LNCaP clone FGC (cell line): ENCODE measurements around the gene COQ2.
"Not testable (repeated sequence)": the region's sequence is repeated elsewhere in the genome, so short reads cannot be mapped to it uniquely, and the experiment has no call there.

ENCODE experiments used
- DNase-seq: peaks from one replicate; pipeline ENCODE4 v3.0.0-alpha.2; 2011; ENCODE audit warnings: low read depth
- H3K4me3 ChIP-seq: 2 replicates; pipeline ENCODE4 v1.5.1; 2011; ENCODE audit warnings: mild to moderate bottlenecking, low read depth, low read length, control low read depth
- CTCF ChIP-seq: IDR thresholded peaks from 2 replicates; pipeline ENCODE4 v1.5.1; 2012; ENCODE audit warnings: mild to moderate bottlenecking; ENCODE audit not compliant: control insufficient read depth, insufficient read depth; ENCODE audit errors: extremely low read depth

Gene COQ2

GRCh38 chr4:83282049-83282535 lies 2.5 kb downstream of the COQ2 start:
- TF ChIP-seq CTCF: peak; percentile 70
- no peak overlapping the region for H3K4me3 ChIP-seq
- no peak for DNase-seq

- H3K4me3 ChIP-seq: no peak overlapping the region
- no peak for DNase-seq
Observed at GRCh38 chr4:83281307-83281706, 3.3 kb downstream of the COQ2 start.

GRCh38 chr4:83276299-83277040 lies 8.1 kb downstream of the COQ2 start:
- H3K4me3 ChIP-seq: no peak overlapping the region
- no peak for DNase-seq
- no peak for TF ChIP-seq CTCF

More at GRCh38 chr4:83281307-83281706, 3.3 kb downstream of the COQ2 start:
- TF ChIP-seq CTCF: no peak

- not testable (repeated sequence) for DNase-seq, H3K4me3 ChIP-seq
Observed at GRCh38 chr4:83273926-83274325, 10.7 kb downstream of the COQ2 start.

GRCh38 chr4:83272900-83273299 lies 11.7 kb downstream of the COQ2 start:
- DNase-seq: no peak
- no peak for TF ChIP-seq CTCF

GRCh38 chr4:83269256-83269655 lies 15.3 kb downstream of the COQ2 start:
- H3K4me3 ChIP-seq: no peak overlapping the region
- TF ChIP-seq CTCF: no peak
- DNase-seq: no peak

More at GRCh38 chr4:83272900-83273299, 11.7 kb downstream of the COQ2 start:
- H3K4me3 ChIP-seq: no peak overlapping the region

GRCh38 chr4:83268491-83268890 lies 16.1 kb downstream of the COQ2 start:
- no peak for TF ChIP-seq CTCF
- no peak for DNase-seq

More at GRCh38 chr4:83268491-83268890, 16.1 kb downstream of the COQ2 start:
- H3K4me3 ChIP-seq: no peak overlapping the region
